Motor neuron (in vitro differentiated cells): ENCODE data around the gene AGAP1. TPM values are rescaled to one million over a fixed set of nuclear protein-coding genes. Genes with fewer than 3 reads are reported as not detected.

ENCODE experiments used
- ATAC-seq, 8 experiments: fragments of 200-7000 bp; cut with Tn5 transposase; replicated peaks in 6 of 8; 2 replicates each; pipeline ENCODE4 v1.8.0; 2021; ENCODE audit warnings: mild to moderate bottlenecking in 8 of 8, moderate library complexity in 8 of 8
- H3K27ac ChIP-seq, 2 donors: fragments of 250-450 bp; sonication (Bioruptor Pico); 2 replicates each; pipeline ENCODE4 v1.9.0; 2021; ENCODE audit warnings: antibody characterized with exemption in 2 of 2, mild to moderate bottlenecking in 2 of 2, moderate library complexity in 1 of 2
- H3K4me1 ChIP-seq, 2 donors: fragments of 250-450 bp; sonication (Bioruptor Pico); replicated peaks in 1 of 2; 2 replicates each; pipeline ENCODE4 v1.6.1; 2021; ENCODE audit warnings: antibody characterized with exemption in 2 of 2, mild to moderate bottlenecking in 2 of 2, moderate library complexity in 1 of 2
- H3K4me3 ChIP-seq, 5 donors: fragments of 250-450 bp; sonication (Bioruptor Pico); 2 replicates each; pipeline ENCODE4 v1.9.0; 2021; ENCODE audit warnings: antibody characterized with exemption in 5 of 5, mild to moderate bottlenecking in 5 of 5, moderate library complexity in 4 of 5
- WGBS, 10 experiments: fragments of 450-650 bp; shearing (Covaris generic); methylation state at CpG; one replicate each; pipeline ENCODE4 v1.0.0; 2022; 5-methylcytosine and 5-hydroxymethylcytosine counted together
- in situ Hi-C, 9 experiments: fragments of 400-800 bp; cut with MboI; loops; one replicate each; pipeline ENCODE4 v1.15.0; 2021; ENCODE audit warnings: low sequenced_read_pairs in 9 of 9, low pct_unique_long_range_greater_than_20kb in 2 of 9; ENCODE audit not compliant: unreplicated experiment in 9 of 9
- total RNA-seq, 8 experiments: library from RNA; unstranded; fragments of 300-600 nt; gene quantifications; 2 replicates each; pipeline versions ENCODE4 v1.2.3 to v1.2.4, GENCODE V29; 2022

Gene AGAP1
- total RNA-seq, 8 experiments from 2014 or later, result 5.9 to 51.1 (median 34.3) TPM

GRCh38 chr2:235951493-235951892, 457.6 kb downstream of the AGAP1 start:
- H3K4me3 ChIP-seq, result no peak overlapping the region
- ATAC-seq, result peak in 1 of 8 experiments; percentile 71
- WGBS, 10 experiments, result 54 to 100% (median 75%) methylated on average over 1 to 6 of the region's 6 CpGs; no CpG with 5 or more reads in 1 of the 10 experiments
- in situ Hi-C loops, result no loop called here
- peaks cover 2 to 5% of the 10 kb centered on the region in 2 donors for H3K4me1 ChIP-seq
- H3K27ac ChIP-seq, result no peak overlapping the region

GRCh38 chr2:235951982-235952381, 458.1 kb downstream of the AGAP1 start:
- peak in 4 of 8 experiments; percentile 52 to 92 (median 76) for ATAC-seq
- H3K4me1 ChIP-seq, result peaks cover 2 to 5% of the 10 kb centered on the region in 2 donors
- H3K27ac ChIP-seq, result no peak overlapping the region
- in situ Hi-C loops, result no loop called here
- no peak overlapping the region for H3K4me3 ChIP-seq
- WGBS, 10 experiments, result 0 to 64% (median 20%) methylated on average over 1 to 2 of the region's 2 CpGs; no CpG with 5 or more reads in 2 of the 10 experiments

- in situ Hi-C loops, result no loop called here
- 60 to 100% (median 90%) methylated on average over 1 to 6 of the region's 10 CpGs; no CpG with 5 or more reads in 2 of the 10 experiments for WGBS, 10 experiments
- ATAC-seq, result no peak
- H3K4me1 ChIP-seq, result peaks cover 2 to 5% of the 10 kb centered on the region in 2 donors
- no peak overlapping the region for H3K4me3 ChIP-seq
- H3K27ac ChIP-seq, result no peak overlapping the region
Measured at GRCh38 chr2:235952714-235953113, 458.9 kb downstream of the AGAP1 start.

- in situ Hi-C loops, result no loop called here
- H3K4me3 ChIP-seq, result no peak overlapping the region
- H3K27ac ChIP-seq, result no peak overlapping the region
- WGBS, 10 experiments, result 87 to 100% (median 95%) methylated on average over 1 to 9 of the region's 10 CpGs; no CpG with 5 or more reads in 4 of the 10 experiments
- peaks cover 14 to 15% of the 10 kb centered on the region in 2 donors for H3K4me1 ChIP-seq
- no peak for ATAC-seq
Measured at GRCh38 chr2:235954281-235954680, 460.4 kb downstream of the AGAP1 start.

- Histone ChIP-seq H3K4me1 (peaks cover 14 to 17% of the 10 kb centered on the region in 2 donors), H3K4me3 (no peak overlapping the region), H3K27ac (no peak overlapping the region)
- no peak for ATAC-seq
- 80 to 100% (median 97%) methylated on average over 1 to 13 of the region's 13 CpGs for WGBS, 10 experiments
- in situ Hi-C loops, result no loop called here
Measured at GRCh38 chr2:235954888-235955480, 461.1 kb downstream of the AGAP1 start.

GRCh38 chr2:235955664-235956063, 461.8 kb downstream of the AGAP1 start:
- in situ Hi-C loops, result no loop called here
- peaks cover 14 to 17% of the 10 kb centered on the region in 2 donors for H3K4me1 ChIP-seq
- ATAC-seq, result no peak
- H3K27ac ChIP-seq, result no peak overlapping the region
- H3K4me3 ChIP-seq, result no peak overlapping the region
- WGBS, 10 experiments, result 88 to 100% (median 100%) methylated on average over 1 to 4 of the region's 4 CpGs; no CpG with 5 or more reads in 3 of the 10 experiments

- H3K4me1 ChIP-seq, result peaks cover 14 to 17% of the 10 kb centered on the region in 2 donors
- in situ Hi-C loops, result no loop called here
- ATAC-seq, result no peak
- 50 to 100% (median 94%) methylated on average over 1 to 5 of the region's 8 CpGs for WGBS, 10 experiments
- no peak overlapping the region for H3K27ac ChIP-seq
- H3K4me3 ChIP-seq, result no peak overlapping the region
Measured at GRCh38 chr2:235956281-235956970, 462.6 kb downstream of the AGAP1 start.

- no peak for ATAC-seq
- 0 to 100% (median 86%) methylated on average over 1 to 9 of the region's 9 CpGs for WGBS, 10 experiments
- peaks cover 11 to 12% of the 10 kb centered on the region in 2 donors for H3K4me1 ChIP-seq
- no peak overlapping the region for H3K27ac ChIP-seq
- H3K4me3 ChIP-seq, result no peak overlapping the region
- in situ Hi-C loops, result no loop called here
Measured at GRCh38 chr2:235957251-235957650, 463.4 kb downstream of the AGAP1 start.

GRCh38 chr2:235958221-235958930, 464.5 kb downstream of the AGAP1 start:
- 60 to 100% (median 86%) methylated on average over 1 to 20 of the region's 23 CpGs; no CpG with 5 or more reads in 2 of the 10 experiments for WGBS, 10 experiments
- peaks cover 11 to 12% of the 10 kb centered on the region in 2 donors for H3K4me1 ChIP-seq
- H3K27ac ChIP-seq, result no peak overlapping the region
- H3K4me3 ChIP-seq, result no peak overlapping the region
- in situ Hi-C loops, result no loop called here
- no peak for ATAC-seq

GRCh38 chr2:235958931-235959410, 465.1 kb downstream of the AGAP1 start:
- in situ Hi-C loops, result no loop called here
- 73 to 100% (median 83%) methylated on average over 2 to 20 of the region's 29 CpGs for WGBS, 10 experiments
- Histone ChIP-seq H3K4me3 (no peak overlapping the region), H3K27ac (no peak overlapping the region), H3K4me1 (peaks cover 11 to 12% of the 10 kb centered on the region in 2 donors)
- ATAC-seq, result no peak

GRCh38 chr2:235960011-235960715, 466.3 kb downstream of the AGAP1 start:
- 80 to 100% (median 95%) methylated on average over 3 to 11 of the region's 21 CpGs; no CpG with 5 or more reads in 3 of the 10 experiments for WGBS, 10 experiments
- in situ Hi-C loops, result no loop called here
- Histone ChIP-seq H3K27ac (no peak overlapping the region), H3K4me1 (peaks cover 11 to 12% of the 10 kb centered on the region in 2 donors), H3K4me3 (no peak overlapping the region)
- ATAC-seq, result no peak

- WGBS, 10 experiments, result 88 to 100% (median 94%) methylated on average over 1 to 24 of the region's 31 CpGs; no CpG with 5 or more reads in 3 of the 10 experiments
- Histone ChIP-seq H3K4me1 (peaks cover 11 to 12% of the 10 kb centered on the region in 2 donors), H3K4me3 (no peak overlapping the region), H3K27ac (no peak overlapping the region)
- no peak for ATAC-seq
- in situ Hi-C loops, result no loop called here
Measured at GRCh38 chr2:235960716-235961640, 467.1 kb downstream of the AGAP1 start.
